Spleen (tissue), 11 donors: ENCODE measurements around the gene CABLES1. TPM values are rescaled to one million over a fixed set of nuclear protein-coding genes. Genes with fewer than 3 reads are reported as not detected.
A peak's percentile ranks its signal among the peaks of the same experiment; 100 is the strongest.

Source experiments
- DNase-seq: peaks from one replicate; pipeline ENCODE4 v3.0.0-alpha.2; 2020
- H3K27ac ChIP-seq, 8 donors: fragments of 200-600 bp; sonication (generic) in 7 of 8; 1 replicate in 4 of 8; 2 replicates in 4 of 8; pipeline versions ENCODE4 v1.5.0 to v1.8.0; 2016 to 2021; ENCODE audit warnings: inconsistent platforms in 4 of 8, mild to moderate bottlenecking in 4 of 8, moderate library complexity in 1 of 8
- H3K27me3 ChIP-seq, 7 donors: fragments of 200-600 bp; sonication (generic) in 6 of 7; replicated peaks in 1 of 7; 1 replicate in 4 of 7; 2 replicates in 3 of 7; pipeline versions ENCODE4 v1.5.0 to v1.8.0; 2016 to 2021; ENCODE audit warnings: inconsistent platforms in 3 of 7, mild to moderate bottlenecking in 1 of 7
- H3K36me3 ChIP-seq, 6 donors: fragments of 200-600 bp; sonication (generic) in 5 of 6; 1 replicate in 4 of 6; 2 replicates in 2 of 6; pipeline versions ENCODE4 v1.5.0 to v1.8.0; 2016 to 2021; ENCODE audit warnings: inconsistent platforms in 2 of 6
- H3K4me1 ChIP-seq, 6 donors: fragments of 200-600 bp; sonication (generic) in 5 of 6; 1 replicate in 3 of 6; 2 replicates in 3 of 6; pipeline versions ENCODE4 v1.5.0 to v1.8.0; 2016 to 2021; ENCODE audit warnings: inconsistent platforms in 3 of 6
- H3K4me3 ChIP-seq, 8 donors: fragments of 200-600 bp; sonication (generic) in 7 of 8; 1 replicate in 4 of 8; 2 replicates in 4 of 8; pipeline versions ENCODE4 v1.5.0 to v1.8.0; 2016 to 2021; ENCODE audit warnings: inconsistent platforms in 4 of 8, mild to moderate bottlenecking in 4 of 8, moderate library complexity in 2 of 8
- H3K9me3 ChIP-seq, 8 donors: fragments of 200-600 bp; sonication (generic) in 7 of 8; 1 replicate in 4 of 8; 2 replicates in 4 of 8; pipeline versions ENCODE4 v1.5.0 to v1.8.0; 2016 to 2021; ENCODE audit warnings: inconsistent platforms in 4 of 8
- CTCF ChIP-seq, 11 experiments: fragments of 200-600 bp in 7 of 11; fragments of 450-650 bp in 4 of 11; sonication (generic) in 4 of 11; IDR thresholded peaks in 8 of 11; conservative IDR thresholded peaks in 3 of 11; 1 replicate in 7 of 11; 2 replicates in 4 of 11; pipeline versions ENCODE4 v1.4.0 to v1.8.0; 2016 to 2021; ENCODE audit warnings: antibody characterized with exemption in 11 of 11, inconsistent platforms in 4 of 11, mild to moderate bottlenecking in 1 of 11
- POLR2A ChIP-seq, 3 donors: fragments of 450-650 bp; IDR thresholded peaks; one replicate each; pipeline ENCODE4 v1.5.1; 2017; ENCODE audit warnings: antibody characterized with exemption in 3 of 3, mild to moderate bottlenecking in 1 of 3
- POLR2AphosphoS5 ChIP-seq, 3 donors: sonication (generic); formaldehyde crosslinking; IDR thresholded peaks; one replicate each; pipeline ENCODE4 v1.5.1; 2017; ENCODE audit warnings: antibody characterized with exemption in 3 of 3
- WGBS, 5 donors: extraction: QIAGEN DNeasy Blood & Tissue Kit in 3 of 5; methylation state at CpG; one replicate each; pipeline versions ENCODE4 v1.1.5 to v1.1.7; 2013 to 2018; 5-methylcytosine and 5-hydroxymethylcytosine counted together
- intact Hi-C: fragments of 100-400 bp; cut with DNase I; formaldehyde crosslinking; loops from one replicate; pipeline ENCODE4 v1.15.0; 2023; ENCODE audit warnings: low total_unique reads
- polyA plus RNA-seq, 3 donors: library from polyadenylated mRNA; stranded (reverse); fragments of 200-250 nt; gene quantifications; one replicate each; pipeline ENCODE4 v1.2.1, GENCODE V29; 2013
- total RNA-seq, 7 donors: library from RNA; depleted of rRNA in 3 of 7; stranded (reverse); fragments of >200 nt in 3 of 7; fragmentation: NEBNext Ultra II Directional in 4 of 7; extraction: Animal tissue kit (Norgen Biotek cat#: 25700) in 4 of 7; gene quantifications; one replicate each; pipeline versions ENCODE4 v1.1.0 to v1.2.1, GENCODE V29; 2016 to 2021
- donor health status: healthy with polysubstance abuse.
- donor health status: DM: no; HTN: no; CAD: no; lungs with moderate emphysema.
- donor health status: DM: no; HTN: no; CAD: no.
- donor health status: Bipolar disorder and iron deficiency.
- donor health status: healthy.
- donor health status: DM: no; HTN: no; CAD: no.
- donor health status: DM: yes; HTN: yes; CAD: no.

The CABLES1 gene
- total and polyA plus RNA-seq, 10 donors, result 1.7 to 18.7 (median 6.0) TPM

DNA sequence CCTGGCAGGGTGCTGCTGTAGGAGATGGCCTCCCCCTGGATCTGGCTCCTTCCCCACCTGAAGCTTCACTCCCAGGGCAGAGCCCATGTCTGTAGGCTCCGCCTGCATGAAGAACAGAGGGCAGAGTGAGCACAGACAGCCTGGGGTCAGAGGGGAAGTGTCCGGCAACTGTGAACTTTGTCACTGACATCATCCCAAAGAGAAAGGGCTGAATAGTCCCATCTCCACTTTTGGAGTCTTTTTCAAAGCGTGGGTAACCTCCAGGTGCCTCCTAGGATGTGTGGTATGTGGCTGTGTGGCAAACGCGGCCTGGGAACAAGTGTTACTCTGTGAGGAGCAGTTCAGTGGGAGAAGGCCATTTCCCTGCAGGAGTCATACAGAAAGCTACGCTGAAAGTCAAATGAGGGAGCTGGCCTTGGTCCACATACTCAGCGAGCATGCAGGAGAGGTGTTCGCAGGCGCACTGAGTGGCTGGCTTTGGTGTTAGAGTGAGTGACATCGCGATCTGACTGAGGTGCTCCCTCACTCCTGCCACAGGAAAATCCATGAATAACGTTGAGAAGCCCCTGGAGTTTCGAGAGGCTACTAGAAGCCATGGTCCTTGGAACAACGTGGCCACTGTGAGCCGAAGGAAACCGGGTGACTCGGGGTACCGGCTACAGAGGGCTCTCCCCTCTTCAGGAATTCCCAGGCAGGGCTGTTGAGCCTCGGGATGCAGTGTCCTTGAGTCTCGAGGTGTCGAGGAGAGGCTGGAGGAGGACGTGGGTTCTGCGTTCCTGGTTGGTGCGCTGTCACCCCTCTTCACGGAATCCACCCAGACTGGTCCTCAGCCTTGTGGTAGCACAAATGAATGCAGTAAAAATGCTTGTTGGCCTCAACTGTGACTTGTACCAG lies 54.7 kb downstream of the CABLES1 start:
- Histone ChIP-seq H3K9me3 (no peaks in the 10 kb centered on the region), H3K27me3 (no peaks in the 10 kb centered on the region), H3K4me3 (no peak overlapping the region), H3K27ac (no peak overlapping the region), H3K36me3 (no peaks in the 10 kb centered on the region), H3K4me1 (peaks cover 3 to 13% (median 9%) of the 10 kb centered on the region in 6 donors)
- DNase-seq, result peak; percentile 51
- intact Hi-C loops, result no loop called here
- TF ChIP-seq POLR2A (IDR thresholded peaks at IDR 0.05), result no peak
- no peak for TF ChIP-seq CTCF (IDR thresholded peaks at IDR 0.05 in 8 of 11, conservative IDR thresholded peaks at IDR 0.05 in 3 of 11)
- TF ChIP-seq POLR2AphosphoS5 (IDR thresholded peaks at IDR 0.05), result no peak
- 87 to 95% (median 91%) methylated on average over 21 to 25 of the region's 25 CpGs for WGBS, 5 donors

- Histone ChIP-seq H3K4me3 (no peak overlapping the region), H3K27ac (no peak overlapping the region), H3K27me3 (no peaks in the 10 kb centered on the region), H3K4me1 (peaks cover 3 to 13% (median 9%) of the 10 kb centered on the region in 6 donors), H3K9me3 (no peaks in the 10 kb centered on the region), H3K36me3 (no peaks in the 10 kb centered on the region)
- WGBS, 5 donors, result 90 to 100% (median 92%) methylated on average over 1 of the region's 1 CpG
- intact Hi-C loops, result no loop called here
- no peak for TF ChIP-seq POLR2A (IDR thresholded peaks at IDR 0.05)
- TF ChIP-seq CTCF (IDR thresholded peaks at IDR 0.05 in 8 of 11, conservative IDR thresholded peaks at IDR 0.05 in 3 of 11), result no peak
- TF ChIP-seq POLR2AphosphoS5 (IDR thresholded peaks at IDR 0.05), result no peak
- DNase-seq, result no peak
These were observed 55.9 kb downstream of the CABLES1 start for GRCh38 chr18:23191232-23191631.

GRCh38 chr18:23193742-23194141 lies 58.5 kb downstream of the CABLES1 start:
- Histone ChIP-seq H3K27me3 (no peaks in the 10 kb centered on the region), H3K4me1 (peaks cover 3 to 13% (median 9%) of the 10 kb centered on the region in 6 donors), H3K4me3 (no peak overlapping the region), H3K9me3 (no peaks in the 10 kb centered on the region), H3K36me3 (peaks cover 0 to 10% (median 0%) of the 10 kb centered on the region in 6 donors), H3K27ac (peak overlapping the region in 6 of 8 donors; percentile 2 to 50 (median 36))
- intact Hi-C loops, result no loop called here
- TF ChIP-seq POLR2A (IDR thresholded peaks at IDR 0.05) (no peak), CTCF (IDR thresholded peaks at IDR 0.05 in 8 of 11, conservative IDR thresholded peaks at IDR 0.05 in 3 of 11) (no peak), POLR2AphosphoS5 (IDR thresholded peaks at IDR 0.05) (no peak)
- no peak for DNase-seq
- WGBS, 5 donors, result 79 to 91% (median 85%) methylated on average over 2 of the region's 2 CpGs
